ENCODE measurements around the gene ANKIB1. TPM values are rescaled to one million over a fixed set of nuclear protein-coding genes. Genes with fewer than 3 reads are reported as not detected.

Gene ANKIB1
- total and polyA plus RNA-seq, 11 donors = 9.0 to 67.9 (median 43.4) TPM

- Histone ChIP-seq H3K4me3 (no peak overlapping the region), H3K9me3 (no peaks in the 10 kb centered on the region), H3K36me3 (no peaks in the 10 kb centered on the region), H3K4me1 (no peaks in the 10 kb centered on the region), H3K27ac (no peak overlapping the region), H3K27me3 (peaks cover 0 to 5% (median 0%) of the 10 kb centered on the region in 9 donors)
- DNase-seq (no peak), ATAC-seq (no peak)
- intact Hi-C loops (cut with DNase I) = no loop called here
- no peak for TF ChIP-seq POLR2A (IDR thresholded peaks at IDR 0.05)
- no peak for TF ChIP-seq CTCF (IDR thresholded peaks at IDR 0.05)
- 70 to 94% (median 88%) methylated on average over 3 of the region's 3 CpGs for WGBS, 4 donors
Measured at GRCh38 chr7:92432299-92432946, 186.6 kb downstream of the ANKIB1 start.

- intact Hi-C loops (cut with DNase I) = no loop called here
- DNase-seq (no peak), ATAC-seq (no peak)
- H3K27me3 ChIP-seq = peaks cover 0 to 5% (median 0%) of the 10 kb centered on the region in 9 donors
- H3K9me3 ChIP-seq = no peaks in the 10 kb centered on the region
- no peak overlapping the region for H3K4me3 ChIP-seq
- H3K36me3 ChIP-seq = no peaks in the 10 kb centered on the region
- no peak for TF ChIP-seq POLR2A (IDR thresholded peaks at IDR 0.05)
- no peak for TF ChIP-seq CTCF (IDR thresholded peaks at IDR 0.05)
- 89 to 95% (median 93%) methylated on average over 8 of the region's 8 CpGs for WGBS, 4 donors
- no peaks in the 10 kb centered on the region for H3K4me1 ChIP-seq
- H3K27ac ChIP-seq = no peak overlapping the region
Measured at GRCh38 chr7:92433019-92433418, 187.2 kb downstream of the ANKIB1 start.

- Histone ChIP-seq H3K36me3 (no peaks in the 10 kb centered on the region), H3K27ac (no peak overlapping the region), H3K27me3 (peaks cover 0 to 5% (median 0%) of the 10 kb centered on the region in 9 donors), H3K4me3 (no peak overlapping the region), H3K4me1 (no peaks in the 10 kb centered on the region), H3K9me3 (no peaks in the 10 kb centered on the region)
- intact Hi-C loops (cut with DNase I) = no loop called here
- WGBS, 4 donors = 93 to 98% (median 95%) methylated on average over 2 of the region's 2 CpGs
- DNase-seq (no peak), ATAC-seq (no peak)
- TF ChIP-seq CTCF (IDR thresholded peaks at IDR 0.05) = no peak
- no peak for TF ChIP-seq POLR2A (IDR thresholded peaks at IDR 0.05)
Measured at GRCh38 chr7:92435542-92435941, 189.8 kb downstream of the ANKIB1 start.

GRCh38 chr7:92436612-92437445 is 191.1 kb downstream of the ANKIB1 start:
- Histone ChIP-seq H3K4me3 (no peak overlapping the region), H3K36me3 (no peaks in the 10 kb centered on the region), H3K9me3 (no peaks in the 10 kb centered on the region), H3K27ac (no peak overlapping the region), H3K27me3 (peaks cover 0 to 5% (median 0%) of the 10 kb centered on the region in 9 donors), H3K4me1 (no peaks in the 10 kb centered on the region)
- WGBS, 4 donors = 58 to 65% (median 61%) methylated on average over 7 of the region's 7 CpGs
- intact Hi-C loops (cut with DNase I) = no loop called here
- no peak for TF ChIP-seq CTCF (IDR thresholded peaks at IDR 0.05)
- TF ChIP-seq POLR2A (IDR thresholded peaks at IDR 0.05) = no peak
- no peak for DNase-seq
- ATAC-seq = no peak

Measured in heart left ventricle (tissue), 16 donors.